Hippocampal formation (tissue), 2 donors: ENCODE data around the gene CYTH3.
"Not testable (repeated sequence)": the region's sequence is repeated elsewhere in the genome, so short reads cannot be mapped to it uniquely, and the experiment has no call there.

Experiments used
- DNase-seq, 2 donors: peaks; one replicate each; lab custom pipeline; 2025; lab: John Stamatoyannopoulos, UW

Gene CYTH3

DNA sequence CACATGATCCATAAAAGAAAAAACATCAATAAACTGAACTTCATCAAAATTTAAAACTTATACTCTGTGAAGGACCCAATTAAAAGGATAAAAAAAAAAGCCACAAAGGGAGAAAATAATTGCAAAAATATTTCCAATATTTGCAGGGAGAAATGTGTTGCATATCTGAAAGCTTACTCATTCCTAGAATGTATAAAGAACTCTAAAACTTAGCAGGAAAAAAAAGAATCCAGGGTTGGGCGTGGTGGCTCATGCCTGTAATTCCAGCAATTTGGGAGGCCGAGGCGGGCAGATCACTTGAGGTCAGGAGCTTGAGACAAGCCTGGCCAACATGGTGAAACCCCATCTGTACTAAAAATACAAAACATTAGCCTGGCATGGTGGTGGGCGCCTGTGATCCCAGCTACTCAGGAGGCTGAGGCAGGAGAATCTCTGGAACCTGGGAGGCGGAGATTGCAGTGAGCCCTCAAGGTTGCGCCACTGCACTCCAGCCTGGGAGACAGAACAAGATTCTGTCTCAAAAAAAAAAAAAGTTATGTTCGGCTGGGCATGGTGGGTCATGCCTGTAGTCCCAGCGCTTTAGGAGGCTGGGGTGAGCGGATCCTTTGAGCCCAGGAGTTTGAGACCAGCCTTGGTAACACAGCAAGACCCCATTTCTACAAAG lies 11.1 kb upstream of the CYTH3 start:
- not testable (repeated sequence) for DNase-seq

DNA sequence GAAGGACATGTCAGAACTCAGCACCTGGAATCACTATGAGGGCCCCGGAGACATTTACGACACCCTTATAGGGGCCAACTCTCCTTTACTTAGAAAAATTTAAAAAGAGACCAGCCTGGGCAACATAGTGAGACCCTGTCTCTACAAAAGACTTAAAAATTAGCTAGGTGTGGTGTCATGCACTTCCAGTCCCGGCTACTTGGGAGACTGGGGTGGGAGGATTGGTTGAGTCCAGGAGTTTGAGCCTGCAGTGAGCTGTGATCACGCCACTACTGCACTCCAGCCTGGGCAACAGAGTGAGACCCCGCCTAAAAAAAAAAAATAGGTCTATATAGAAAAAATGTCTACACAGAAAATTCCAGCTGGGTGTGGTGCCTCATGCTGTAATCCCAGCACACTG lies 7.5 kb upstream of the CYTH3 start:
- no peak for DNase-seq

DNA sequence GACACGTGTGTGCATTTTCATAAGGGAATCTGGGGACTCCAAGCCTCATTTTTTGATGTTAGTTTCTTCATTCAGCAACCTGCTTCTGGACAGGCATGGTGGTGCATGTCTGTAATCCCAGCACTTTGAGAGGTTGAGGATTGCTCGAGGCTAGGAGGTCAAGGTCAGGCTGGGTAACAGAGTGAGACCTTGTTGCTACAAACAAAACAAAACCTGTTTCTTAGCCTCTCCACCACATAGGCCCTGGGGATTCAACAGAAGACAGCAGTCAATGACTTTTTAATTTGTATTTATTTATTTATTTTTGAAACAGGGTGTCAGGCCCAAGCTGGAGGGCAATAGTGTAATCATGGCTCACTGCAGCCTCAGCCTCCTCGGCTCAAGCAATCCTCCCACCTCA lies 6.9 kb upstream of the CYTH3 start:
- no peak for DNase-seq

GRCh38 chr7:6278749-6279310 lies 6.4 kb upstream of the CYTH3 start:
- no peak for DNase-seq

DNA sequence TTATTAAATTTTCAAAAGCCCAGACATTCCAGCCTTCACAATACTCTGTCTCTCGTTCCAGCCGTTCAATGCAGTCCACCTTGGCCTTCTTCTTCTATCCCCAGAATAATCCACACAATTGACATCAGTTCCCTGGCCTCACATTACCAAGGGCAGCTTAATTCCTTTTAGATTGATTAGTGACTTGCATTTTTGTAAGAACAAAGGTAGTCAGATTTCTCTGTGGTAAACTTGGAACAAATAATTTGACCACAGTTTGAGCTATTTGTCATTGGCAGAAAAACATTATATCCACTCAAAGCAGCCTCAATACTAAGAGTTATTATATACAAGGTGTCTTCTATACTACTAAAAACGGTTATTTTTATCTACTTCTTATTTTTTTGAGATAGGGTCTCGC lies 5.1 kb upstream of the CYTH3 start:
- no peak for DNase-seq

DNA sequence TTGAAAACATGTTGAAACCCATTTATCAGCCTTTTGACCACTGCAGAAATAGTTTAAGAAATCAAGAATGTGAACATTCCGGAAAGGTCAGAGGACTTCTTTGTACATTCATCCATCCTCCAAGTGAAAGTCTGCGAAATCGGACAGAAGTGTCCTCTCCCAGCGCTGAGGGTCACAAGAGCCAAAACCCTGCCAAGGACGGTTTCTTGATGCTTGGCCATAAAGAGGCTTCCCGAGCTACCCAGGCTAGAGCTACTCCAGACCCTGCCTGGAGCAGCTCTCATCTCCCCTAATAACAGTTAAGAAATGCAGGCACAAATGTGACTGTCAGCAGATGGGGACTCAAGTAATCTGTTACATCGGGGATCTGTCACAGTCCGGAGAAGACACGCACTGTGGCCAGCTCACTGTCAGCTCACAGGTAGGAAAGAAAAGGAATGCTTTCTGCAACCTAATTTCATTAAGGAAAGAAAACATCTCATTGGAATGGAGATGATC lies 4.5 kb upstream of the CYTH3 start:
- no peak for DNase-seq

GRCh38 chr7:6274743-6275142 lies 2.3 kb upstream of the CYTH3 start:
- no peak for DNase-seq

- DNase-seq: no peak
Observed at GRCh38 chr7:6273917-6274630, 1.6 kb upstream of the CYTH3 start.

DNA sequence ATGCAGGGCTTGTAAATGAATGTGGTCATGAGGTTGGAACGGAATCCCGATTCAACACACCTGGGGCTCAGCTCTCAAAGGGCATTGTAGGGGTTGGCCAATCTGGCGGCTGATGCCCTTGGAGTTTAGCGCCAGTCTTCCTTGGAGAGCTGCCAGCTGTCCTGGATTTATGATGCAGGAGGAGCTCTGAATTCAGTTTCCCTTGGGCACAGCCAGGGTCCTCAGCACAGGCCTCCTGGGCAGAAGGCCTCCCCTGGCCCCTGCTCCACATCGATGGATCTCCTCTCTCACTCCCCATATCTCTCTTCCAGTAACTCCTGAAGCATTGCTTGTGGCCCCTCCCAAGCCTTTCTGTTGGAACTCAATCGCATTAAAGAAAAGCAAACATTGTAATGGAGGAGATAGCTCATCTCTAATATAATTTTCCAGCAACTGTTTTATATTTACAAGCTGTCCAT lies 985 bp upstream of the CYTH3 start:
- no peak for DNase-seq

DNA sequence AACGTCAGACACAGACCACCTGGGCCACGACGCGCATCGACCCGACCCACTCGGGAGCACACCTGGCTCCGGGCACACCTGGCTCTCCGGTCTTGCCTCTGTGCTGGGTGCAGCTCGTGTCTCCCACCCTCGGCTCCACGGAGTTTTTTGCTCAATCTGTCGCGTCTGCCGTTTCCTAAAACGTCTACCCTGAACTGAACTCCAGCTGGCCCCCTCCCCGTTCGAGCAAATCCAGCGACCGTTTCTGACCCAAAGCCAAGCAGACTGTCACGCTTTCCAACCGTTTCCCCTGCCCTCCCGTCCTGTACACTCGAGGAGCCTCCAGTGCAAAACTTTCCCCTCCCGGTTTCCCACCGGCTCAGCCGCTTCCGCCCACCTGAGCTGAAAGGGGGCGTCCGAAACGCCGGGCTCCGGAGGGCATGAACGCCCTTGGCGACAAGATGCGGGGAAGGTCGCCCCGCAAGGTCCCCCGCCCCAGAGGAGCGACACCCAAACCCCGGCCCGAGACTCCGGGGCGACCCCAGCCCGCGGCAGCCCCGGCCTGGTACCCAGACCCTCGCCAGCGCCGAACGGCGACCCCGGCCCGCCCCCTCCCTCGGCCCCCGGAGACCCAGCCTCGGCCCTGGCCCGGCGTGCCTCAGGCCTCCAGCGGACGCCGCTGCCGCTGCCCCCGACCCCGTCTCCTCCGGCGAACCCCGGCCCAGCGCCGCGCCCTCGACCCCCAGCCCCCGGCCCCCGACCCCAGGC lies 557 bp downstream of the CYTH3 start:
- no peak for DNase-seq

- peak; percentile 57 to 71 for DNase-seq
Observed at GRCh38 chr7:6271060-6271658, 1.3 kb downstream of the CYTH3 start.

- DNase-seq: no peak
Observed at GRCh38 chr7:6269527-6269926, 2.9 kb downstream of the CYTH3 start.

DNA sequence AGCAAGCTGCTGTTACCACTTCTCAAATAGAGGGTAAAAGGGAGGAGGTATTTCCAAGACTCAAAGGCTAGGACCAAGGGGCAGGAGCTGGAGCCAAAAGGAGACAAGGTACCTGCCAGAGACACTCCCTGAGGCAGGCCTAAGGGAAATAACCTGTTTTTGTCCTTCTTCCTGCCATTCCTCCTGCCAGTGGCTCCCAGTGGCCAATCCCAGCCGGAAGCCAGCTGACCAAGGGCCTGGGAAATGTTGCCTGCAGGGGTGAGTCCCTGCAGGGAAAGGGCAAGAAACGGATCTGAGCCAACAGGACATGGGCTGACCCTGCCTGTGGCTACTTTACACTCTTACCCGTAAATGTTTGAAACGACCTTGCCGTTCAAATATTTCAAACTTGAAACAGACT lies 3.5 kb downstream of the CYTH3 start:
- DNase-seq: no peak

DNA sequence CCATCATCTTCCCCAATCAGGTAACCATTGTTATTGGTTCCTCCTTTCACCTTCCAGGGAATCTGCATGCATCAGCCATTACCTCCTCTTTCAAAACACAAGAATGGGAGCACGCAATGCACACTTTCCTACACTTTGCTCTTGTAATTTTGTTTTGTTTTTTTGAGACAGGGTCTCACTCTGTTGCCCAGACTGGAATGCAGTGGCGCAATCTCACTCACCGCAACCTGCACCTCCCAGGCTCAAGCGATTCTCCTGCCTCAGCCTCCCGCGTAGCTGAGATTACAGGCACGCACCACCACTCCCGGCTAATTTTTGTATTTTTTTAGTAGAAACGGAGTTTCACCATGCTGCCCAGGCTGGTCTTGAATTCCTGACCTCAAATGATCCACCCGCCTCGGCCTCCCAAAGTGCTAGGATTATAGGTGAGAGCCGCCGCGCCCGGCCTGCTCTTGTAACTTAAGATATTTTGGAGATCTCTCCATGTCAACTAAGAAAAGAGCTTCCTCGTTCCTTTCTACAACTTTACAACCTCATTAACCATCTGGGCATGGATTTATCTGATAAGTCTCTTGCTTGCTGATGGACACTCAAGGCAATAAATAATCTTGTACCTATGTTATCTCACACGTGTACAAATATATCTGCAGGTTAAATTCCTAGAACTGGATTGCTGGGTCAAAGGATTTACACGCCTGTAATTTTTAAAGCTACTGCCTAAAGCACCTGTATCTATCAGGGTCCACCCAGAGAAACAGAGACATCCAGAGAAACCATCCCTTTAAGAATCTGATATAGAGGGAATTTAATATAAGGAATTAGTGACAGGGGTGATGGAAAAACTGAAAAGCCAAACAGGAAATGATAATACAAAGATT lies 4.2 kb downstream of the CYTH3 start:
- no peak for DNase-seq

DNA sequence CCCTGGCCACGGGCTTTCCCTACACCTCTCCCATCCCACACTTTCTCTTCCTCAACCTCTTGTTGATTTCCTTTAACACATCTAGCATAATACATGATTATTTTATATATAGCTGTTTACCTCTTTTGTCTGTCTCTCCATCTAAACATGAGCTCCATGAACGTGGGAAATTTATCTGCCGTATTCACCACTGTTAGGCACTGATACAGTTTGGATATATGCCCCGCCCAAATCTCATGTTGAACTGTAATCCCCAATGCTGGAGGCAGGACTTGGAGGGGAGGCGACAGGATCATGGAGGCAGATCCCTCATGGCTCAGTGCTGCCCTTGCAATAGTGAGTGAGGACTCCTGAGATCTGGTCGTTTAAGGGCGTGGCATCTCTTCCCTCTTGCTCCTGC lies 5.7 kb downstream of the CYTH3 start:
- DNase-seq: no peak

DNA sequence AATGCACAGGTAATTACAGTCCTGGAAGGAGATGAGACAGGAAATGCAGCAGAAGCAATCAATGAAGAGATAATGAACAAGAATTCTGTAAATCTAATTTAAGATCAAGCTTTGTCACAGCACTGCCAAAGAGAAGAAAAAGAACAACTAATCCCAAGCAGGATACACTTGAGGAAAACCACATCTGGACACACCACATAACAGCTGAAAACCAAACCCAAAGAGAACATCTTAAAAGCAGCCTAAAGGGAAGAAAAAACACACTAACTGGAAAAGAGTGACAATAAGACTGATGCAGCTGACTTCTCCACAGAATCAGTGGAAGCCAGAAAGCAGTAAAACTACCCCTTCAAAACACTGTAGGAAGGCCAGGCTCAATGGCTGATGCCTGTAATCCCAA lies 10.2 kb downstream of the CYTH3 start:
- no peak for DNase-seq

DNA sequence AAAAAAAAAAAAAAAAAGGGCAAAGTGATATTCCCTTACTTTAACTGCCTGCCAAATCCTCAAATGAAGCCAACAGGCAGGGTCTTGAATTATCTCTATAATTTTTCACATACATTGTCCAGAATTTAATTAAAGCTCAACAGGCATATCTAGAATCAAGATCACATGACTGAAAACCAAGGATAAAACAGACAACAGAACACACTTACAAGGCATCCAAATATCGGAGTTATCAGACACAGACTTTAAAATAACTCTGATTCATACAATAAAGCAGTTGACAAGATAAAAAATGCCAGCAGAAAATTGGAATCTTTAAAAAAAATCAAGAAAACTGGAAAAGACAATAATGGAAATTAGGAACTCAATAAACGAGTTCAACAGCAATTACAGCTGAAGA lies 10.7 kb downstream of the CYTH3 start:
- DNase-seq: no peak

DNA sequence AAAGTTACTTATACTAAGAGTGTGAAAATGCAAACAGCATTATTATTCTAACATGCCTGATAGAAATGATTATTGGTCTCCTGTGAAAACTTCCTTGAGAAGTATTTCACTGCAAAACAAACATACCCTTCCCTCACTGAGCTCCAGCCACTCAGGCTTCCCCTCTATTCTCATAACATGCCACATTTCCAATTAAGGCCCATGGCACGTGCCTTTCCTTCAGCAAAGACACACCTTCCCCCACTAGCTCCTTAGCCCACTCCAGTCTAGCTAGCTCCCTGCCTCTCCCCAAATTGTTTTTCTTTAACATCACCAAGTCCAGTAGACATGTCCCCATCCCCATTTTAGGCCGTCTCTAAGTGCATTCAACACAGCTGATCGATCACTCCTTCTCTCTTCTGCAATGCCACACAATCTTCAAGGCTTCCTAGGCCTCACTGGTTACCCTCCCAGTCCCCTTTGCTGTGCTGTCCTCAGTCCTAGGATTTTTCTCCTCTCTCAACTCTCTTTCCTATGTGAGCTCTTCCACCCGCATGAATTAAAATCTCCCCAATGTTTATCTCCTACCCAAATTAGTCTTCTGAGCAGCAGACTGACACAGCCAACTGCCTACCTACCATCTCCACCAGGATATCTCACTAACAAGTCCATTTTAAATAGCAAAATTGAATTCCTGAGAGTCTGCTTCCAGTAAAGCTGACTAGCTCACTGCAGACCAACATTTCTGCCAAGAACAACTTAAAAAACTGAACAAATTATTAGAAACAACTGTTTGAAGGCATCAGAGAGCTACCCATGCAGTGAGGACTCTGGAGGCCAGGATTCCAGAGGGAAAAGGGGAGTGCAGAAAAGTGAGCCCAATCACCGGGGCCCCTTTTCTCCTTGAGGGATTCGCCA lies 11.9 kb downstream of the CYTH3 start:
- DNase-seq: no peak

DNA sequence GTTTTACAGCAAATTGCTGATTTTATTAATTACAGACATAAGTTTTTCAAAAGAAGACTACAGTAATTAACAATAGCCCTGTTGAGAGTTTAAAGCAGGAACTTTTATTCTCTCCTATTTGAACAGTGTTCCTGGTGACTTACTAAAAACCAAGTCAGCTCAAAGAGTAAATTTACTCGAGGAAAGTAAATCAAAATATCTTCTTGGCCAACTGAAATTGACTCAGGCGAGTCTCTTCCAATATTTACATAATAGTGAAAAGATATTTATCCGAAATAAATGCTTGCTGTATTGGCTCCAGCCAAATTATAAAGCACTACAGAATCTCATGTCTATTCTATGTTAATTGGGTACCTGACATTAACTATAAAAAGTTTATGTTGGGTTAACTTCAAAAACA lies 13.2 kb downstream of the CYTH3 start:
- DNase-seq: no peak
